Coronary artery (tissue), 2 donors: Measurements from ENCODE around the gene NEIL1.
"Not testable (repeated sequence)": the region's sequence is repeated elsewhere in the genome, so short reads cannot be mapped to it uniquely, and the experiment has no call there.

Source experiments
- DNase-seq: peaks from one replicate; pipeline ENCODE4 v3.0.0-alpha.2; 2017; ENCODE audit warnings: low spot score
- H3K27ac ChIP-seq, 2 donors: fragments of 200-600 bp; sonication (generic); one replicate each; pipeline ENCODE4 v1.5.1; 2016 to 2019
- H3K4me3 ChIP-seq: fragments of 200-600 bp; sonication (generic); 2 replicates; pipeline ENCODE4 v1.5.1; 2016; ENCODE audit warnings: mild to moderate bottlenecking, moderate library complexity
- TF ChIP-seq, protein P1 (sequence below): fragments of 200-600 bp; sonication (generic); IDR thresholded peaks from one replicate; pipeline ENCODE4 v1.5.1; 2019; ENCODE audit warnings: antibody characterized with exemption

The NEIL1 gene

GRCh38 chr15:75335705-75336355, 11.0 kb upstream of the NEIL1 start, which contains the start of gene COMMD4:
TSS of gene COMMD4 (plus strand) at chr15:75336063. CDS start at chr15:75336090, 27 bp downstream.
- Histone ChIP-seq H3K27ac (peak within 1 kb of the TSS; percentile 23 to 79), H3K4me3 (peak within 1 kb of the TSS; percentile 96)
- TF ChIP-seq, protein P1, sequence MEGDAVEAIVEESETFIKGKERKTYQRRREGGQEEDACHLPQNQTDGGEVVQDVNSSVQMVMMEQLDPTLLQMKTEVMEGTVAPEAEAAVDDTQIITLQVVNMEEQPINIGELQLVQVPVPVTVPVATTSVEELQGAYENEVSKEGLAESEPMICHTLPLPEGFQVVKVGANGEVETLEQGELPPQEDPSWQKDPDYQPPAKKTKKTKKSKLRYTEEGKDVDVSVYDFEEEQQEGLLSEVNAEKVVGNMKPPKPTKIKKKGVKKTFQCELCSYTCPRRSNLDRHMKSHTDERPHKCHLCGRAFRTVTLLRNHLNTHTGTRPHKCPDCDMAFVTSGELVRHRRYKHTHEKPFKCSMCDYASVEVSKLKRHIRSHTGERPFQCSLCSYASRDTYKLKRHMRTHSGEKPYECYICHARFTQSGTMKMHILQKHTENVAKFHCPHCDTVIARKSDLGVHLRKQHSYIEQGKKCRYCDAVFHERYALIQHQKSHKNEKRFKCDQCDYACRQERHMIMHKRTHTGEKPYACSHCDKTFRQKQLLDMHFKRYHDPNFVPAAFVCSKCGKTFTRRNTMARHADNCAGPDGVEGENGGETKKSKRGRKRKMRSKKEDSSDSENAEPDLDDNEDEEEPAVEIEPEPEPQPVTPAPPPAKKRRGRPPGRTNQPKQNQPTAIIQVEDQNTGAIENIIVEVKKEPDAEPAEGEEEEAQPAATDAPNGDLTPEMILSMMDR, result no peak
- DNase-seq, result peak; percentile 96

DNA sequence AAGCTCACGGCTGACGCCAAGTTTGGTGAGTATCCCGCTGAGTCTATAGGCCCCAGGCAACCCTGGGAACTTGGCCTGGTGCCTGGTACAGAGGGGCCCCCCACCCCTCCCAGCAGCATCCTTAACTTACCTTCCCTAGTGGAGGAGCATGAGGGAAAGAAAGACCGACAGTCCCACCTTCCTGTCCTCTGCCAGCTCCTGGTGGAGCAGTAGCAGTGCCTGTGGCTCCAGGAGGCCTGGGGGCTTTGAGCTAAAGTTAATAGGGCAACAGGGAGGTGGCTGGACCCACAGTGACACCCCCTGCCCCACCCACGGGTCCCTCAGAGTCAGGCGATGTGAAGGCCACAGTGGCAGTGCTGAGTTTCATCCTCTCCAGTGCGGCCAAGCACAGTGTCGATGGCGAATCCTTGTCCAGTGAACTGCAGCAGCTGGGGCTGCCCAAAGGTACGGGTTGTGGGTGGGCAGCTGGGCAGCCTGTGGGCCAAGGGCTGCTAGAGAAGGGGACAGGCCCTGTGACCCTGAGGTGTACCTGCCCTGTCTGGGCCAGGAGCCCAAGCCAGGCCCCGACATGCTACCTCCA, 8.1 kb upstream of the NEIL1 start:
- Histone ChIP-seq H3K27ac (no peak overlapping the region), H3K4me3 (no peak overlapping the region)
- no peak for DNase-seq
- TF ChIP-seq, protein P1, result no peak

- TF ChIP-seq, protein P1, result no peak
- no peak for DNase-seq
- no peak overlapping the region for H3K27ac ChIP-seq
- no peak overlapping the region for H3K4me3 ChIP-seq
Observed at GRCh38 chr15:75339531-75340240, 7.2 kb upstream of the NEIL1 start.

GRCh38 chr15:75342221-75342620, 4.6 kb upstream of the NEIL1 start:
- Histone ChIP-seq H3K4me3 (no peak overlapping the region), H3K27ac (no peak overlapping the region)
- DNase-seq, result no peak
- TF ChIP-seq, protein P1, result no peak

DNA sequence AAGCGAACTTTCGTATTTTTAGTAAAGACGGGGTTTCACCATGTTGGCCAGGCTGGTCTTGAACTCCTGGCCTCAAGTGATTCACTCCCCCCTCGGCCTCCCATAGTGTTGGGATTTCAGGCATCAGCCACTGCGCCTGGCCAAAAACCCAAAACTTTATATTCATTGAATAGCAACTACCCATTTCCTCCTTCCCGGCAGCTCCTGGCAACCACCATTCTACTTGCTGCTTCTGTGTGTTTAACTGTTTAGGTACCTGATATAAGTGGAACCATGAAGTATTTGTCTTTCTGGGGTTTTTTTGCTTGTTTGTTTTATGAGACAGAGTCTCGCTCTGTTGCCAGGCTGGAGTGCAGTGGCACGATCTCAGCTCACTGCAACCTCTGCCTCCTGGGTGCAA, 2.9 kb upstream of the NEIL1 start:
- DNase-seq, H3K4me3 ChIP-seq: not testable (repeated sequence)

GRCh38 chr15:75347222-75348033, 589 bp downstream of the NEIL1 start:
- DNase-seq, result no peak
- H3K27ac ChIP-seq, result peak overlapping the region; percentile 37 to 76
- peak overlapping the region; percentile 94 for H3K4me3 ChIP-seq
- TF ChIP-seq, protein P1, result no peak

More for the DNA sequence above, 2.9 kb upstream of the NEIL1 start:
- not testable (repeated sequence) for H3K27ac ChIP-seq

GRCh38 chr15:75348034-75348561, 1.3 kb downstream of the NEIL1 start:
- TF ChIP-seq, protein P1, result no peak
- DNase-seq, result no peak
- peak overlapping the region; percentile 94 for H3K4me3 ChIP-seq
- H3K27ac ChIP-seq, result peak overlapping the region; percentile 37 to 76
